Measurements from ENCODE around the gene GNAI1.

GNAI1 gene

DNA sequence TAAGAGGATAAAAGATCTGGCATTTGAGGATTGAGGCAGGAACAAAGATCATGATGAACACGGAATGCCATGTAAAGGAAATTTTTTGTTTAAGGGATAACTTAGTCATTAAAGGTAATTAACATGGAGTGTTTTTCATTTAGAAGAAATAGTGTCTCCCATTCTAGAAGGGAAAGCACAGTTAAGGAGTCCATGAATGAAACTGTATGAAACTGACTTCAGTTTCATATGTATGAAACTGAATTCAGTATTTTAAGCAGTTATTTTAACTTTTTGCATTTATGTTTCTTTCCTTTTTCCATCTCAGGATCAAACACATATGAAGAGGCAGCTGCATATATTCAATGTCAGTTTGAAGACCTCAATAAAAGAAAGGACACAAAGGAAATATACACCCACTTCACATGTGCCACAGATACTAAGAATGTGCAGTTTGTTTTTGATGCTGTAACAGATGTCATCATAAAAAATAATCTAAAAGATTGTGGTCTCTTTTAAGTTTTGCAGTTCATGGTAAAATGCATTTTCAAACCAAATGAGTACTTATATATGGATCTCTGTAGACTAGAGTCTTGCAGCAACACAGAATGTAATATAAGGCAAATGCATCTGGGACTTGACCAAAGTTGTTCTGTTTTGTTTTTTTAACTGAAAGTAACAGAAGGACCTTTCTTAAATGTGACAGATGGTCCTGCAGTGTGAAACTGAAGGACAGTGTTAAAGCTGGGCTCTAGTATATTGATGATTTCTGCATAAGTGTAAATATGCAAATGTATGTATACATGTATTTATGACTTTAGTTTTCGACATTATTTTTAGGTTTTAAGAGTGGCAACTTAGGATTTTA lies 82.6 kb downstream of the GNAI1 start:
- no peak for FAIRE-seq

DNA sequence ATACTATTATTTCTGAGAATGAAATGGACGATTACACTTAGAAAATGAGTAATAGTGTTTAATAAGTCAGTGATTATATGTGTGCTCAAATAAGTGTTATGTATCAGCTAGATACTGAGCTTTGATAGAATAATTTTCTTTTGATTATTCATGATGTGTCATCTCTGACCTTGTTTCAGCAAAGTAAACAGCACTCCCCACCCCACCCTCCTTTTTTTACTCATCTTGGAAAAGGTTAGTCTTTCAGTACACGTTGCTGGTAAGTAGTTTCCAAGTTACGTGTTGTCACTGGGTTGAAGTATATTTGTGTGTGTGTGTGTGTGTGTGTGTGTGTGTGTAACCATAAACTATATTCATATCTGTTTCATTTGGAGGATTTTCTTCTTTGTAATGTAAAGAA lies 84.1 kb downstream of the GNAI1 start:
- FAIRE-seq, result no peak

DNA sequence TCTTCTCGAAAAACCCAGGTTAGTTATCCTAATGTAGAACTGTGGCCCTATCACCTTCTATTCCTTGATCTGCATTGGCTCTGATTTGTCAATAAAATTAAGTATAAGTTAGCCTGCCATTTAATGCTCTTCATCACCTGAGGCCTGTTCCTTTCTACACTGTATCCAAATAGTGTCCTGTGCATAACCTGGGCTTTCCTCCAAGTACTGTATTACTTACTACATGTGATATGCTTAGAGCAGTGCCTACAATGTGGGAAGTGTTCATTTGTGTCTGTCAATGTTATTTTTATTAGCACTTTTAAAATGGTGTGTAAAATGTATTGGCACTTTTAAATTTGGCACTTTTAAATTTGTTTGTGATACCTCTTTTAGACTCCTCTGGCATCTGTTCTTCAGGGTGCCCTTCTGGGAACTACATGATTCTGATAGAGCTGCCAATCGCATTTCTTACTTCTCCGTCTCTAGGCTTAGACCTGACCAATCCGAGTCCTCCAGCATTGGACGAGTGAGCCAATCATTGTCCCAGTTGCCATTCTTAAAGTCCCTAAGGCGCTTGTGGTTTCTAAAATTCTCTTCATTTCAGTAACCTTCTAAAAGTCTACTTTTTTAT lies 85.5 kb downstream of the GNAI1 start:
- FAIRE-seq, result no peak

DNA sequence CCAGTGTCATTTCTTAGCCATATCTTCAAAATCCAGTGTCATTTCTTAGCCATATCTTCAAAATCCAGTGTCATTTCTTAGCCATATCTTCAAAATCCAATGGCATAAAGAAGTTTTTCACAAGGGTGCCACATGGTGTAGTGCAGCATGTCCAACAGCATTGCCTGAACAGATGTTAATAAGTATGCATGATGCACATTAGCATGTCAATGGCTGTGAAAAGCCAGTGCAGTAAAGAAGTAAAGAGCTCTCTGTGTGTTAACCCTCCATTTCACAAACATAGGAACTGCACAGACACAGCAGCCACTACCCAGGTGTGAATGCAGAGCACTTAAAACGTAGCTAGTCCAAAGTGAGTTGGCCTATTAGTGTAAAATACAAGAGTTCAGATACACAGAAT lies 89.8 kb downstream of the GNAI1 start:
- FAIRE-seq, result no peak

DNA sequence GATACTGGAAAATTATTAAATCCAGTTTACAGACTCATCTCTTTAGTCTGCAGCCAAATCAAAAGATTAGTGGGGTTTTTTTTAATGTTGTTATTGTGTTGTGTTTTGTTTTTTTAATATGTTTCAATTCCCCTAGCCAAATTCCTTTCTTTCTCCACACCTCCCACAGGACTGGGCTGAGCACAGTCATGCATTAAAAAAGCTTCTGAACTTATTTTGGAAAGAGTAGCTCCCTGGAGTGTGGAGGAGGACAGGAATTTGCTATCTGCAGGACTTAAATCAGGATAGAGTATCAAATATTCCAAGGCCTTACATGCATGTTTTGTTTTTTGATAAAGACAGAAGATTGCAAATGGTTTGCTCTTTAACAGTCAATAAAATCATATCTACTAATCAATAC lies 90.7 kb downstream of the GNAI1 start:
- no peak for FAIRE-seq

GRCh38 chr7:80226629-80227028 lies 92.0 kb downstream of the GNAI1 start:
- FAIRE-seq, result no peak

DNA sequence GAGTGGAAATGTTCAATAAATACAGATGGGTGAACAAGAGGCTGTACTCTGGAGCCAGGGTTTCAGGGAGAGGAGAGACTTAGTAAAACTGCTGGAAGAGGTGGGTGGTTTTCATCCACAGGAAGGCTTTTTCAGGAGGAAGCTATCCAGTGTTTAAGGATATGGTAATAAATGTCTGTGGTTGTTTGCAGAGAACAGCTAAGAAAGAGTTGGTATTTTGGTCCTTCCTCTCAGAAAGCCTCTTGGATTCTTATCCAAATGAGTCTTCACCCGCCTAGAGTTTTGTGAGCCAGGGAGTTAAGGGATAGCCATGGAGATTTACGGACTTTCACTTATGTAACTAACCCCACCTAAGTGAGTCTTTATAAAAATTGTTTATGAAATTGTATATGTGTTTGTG lies 95.7 kb downstream of the GNAI1 start:
- no peak for FAIRE-seq

- FAIRE-seq, result no peak
Observed at GRCh38 chr7:80231707-80232106, 97.1 kb downstream of the GNAI1 start.

- FAIRE-seq, result no peak
Observed at GRCh38 chr7:80232979-80233724, 98.5 kb downstream of the GNAI1 start.

- FAIRE-seq, result no peak
Observed at GRCh38 chr7:80235334-80235733, 100.7 kb downstream of the GNAI1 start.

GRCh38 chr7:80236681-80237080 lies 102.0 kb downstream of the GNAI1 start:
- no peak for FAIRE-seq

DNA sequence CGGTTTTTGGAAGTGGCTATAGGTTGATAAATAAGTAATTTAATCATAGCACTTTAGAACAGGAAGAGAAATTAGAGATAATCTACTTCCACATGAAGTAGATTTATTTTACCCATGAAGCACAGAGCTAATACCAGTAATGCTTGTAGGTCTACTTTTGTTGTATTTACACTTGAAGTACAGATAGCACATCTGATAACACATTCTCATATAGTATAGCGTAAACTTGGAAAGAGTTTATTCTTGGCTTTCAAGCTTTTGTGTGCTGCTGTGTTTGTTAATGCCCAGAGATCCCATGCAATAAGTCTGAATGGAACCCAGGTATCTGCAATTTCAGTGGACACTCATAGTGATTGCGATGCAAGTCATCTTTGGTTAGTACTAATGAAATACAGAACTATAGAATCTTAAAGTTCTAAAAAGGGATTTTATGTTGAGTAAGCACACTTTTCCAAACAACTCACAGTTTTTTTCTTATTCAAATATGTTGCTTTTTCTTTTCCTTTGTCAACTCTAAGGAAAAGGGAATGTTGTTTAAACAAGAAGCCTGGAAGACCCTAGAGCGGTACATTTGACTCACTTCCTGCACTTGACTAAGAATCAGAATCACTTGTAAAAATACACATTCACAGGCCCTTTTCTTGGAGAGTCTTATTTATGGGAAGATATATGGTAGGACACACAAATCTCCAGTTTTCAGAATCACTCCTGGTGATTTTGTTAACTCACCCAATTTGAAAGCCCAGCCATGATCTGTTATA lies 105.8 kb downstream of the GNAI1 start:
- no peak for FAIRE-seq

GRCh38 chr7:80241671-80242070 lies 107.0 kb downstream of the GNAI1 start:
- FAIRE-seq, result no peak

DNA sequence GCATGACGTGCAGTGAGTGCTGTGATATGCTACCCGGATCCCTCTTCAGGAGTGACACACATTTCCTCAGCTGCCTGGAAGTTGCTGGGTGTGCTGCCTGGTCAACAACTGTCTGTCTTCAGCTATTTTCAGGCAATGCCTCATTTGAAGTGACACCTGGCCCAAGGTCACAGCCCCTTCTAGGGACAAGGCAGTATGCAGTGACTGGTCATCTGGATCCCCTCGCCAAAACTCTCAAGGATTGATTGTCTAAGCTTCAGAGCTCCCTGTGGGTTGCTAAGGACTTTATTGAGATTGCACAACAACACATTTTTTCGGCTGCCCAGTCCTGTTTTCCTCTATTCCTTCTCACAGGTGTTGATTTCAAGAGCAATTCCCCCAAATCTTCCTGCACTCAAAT lies 108.8 kb downstream of the GNAI1 start:
- FAIRE-seq, result no peak

GRCh38 chr7:80244206-80244916 lies 109.7 kb downstream of the GNAI1 start:
- no peak for FAIRE-seq

DNA sequence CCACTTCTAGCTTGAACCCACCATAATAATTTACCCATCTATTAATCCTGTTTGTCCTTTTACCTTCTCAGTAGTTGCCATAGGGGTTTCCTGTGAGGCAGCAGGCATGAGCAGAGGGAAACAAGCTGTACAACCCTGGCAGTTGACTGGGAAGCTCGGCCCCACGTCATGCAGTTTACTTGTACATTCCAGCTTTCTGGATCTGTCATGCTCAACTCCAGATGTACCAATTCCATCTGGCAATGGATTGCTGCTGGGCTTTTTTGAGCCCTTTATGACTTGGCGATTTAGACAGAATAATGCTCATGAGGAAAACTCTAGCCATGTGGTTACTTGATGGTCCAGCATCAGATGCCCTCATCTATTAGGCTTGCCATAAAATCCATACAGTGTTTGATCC lies 112.5 kb downstream of the GNAI1 start:
- FAIRE-seq, result no peak

DNA sequence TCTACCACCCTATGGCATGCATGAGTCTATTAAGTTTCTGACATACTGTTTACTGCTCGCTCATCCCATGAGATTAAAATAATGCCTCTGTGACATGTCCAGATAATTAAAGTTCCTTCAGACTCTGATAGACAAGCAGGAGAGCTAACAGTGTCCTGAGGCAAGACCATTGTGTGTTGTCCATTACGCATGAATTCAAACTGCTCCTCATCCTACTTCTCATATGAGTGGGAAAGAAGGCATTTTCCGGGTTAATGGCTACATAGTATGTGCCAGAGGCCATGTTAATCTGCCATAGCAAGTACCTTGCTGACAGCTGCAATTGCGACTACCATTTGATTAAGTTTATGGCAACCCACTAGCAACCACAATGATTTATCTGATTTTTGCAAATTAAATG lies 113.3 kb downstream of the GNAI1 start:
- FAIRE-seq, result no peak

- FAIRE-seq, result no peak
Observed at GRCh38 chr7:80249184-80249583, 114.6 kb downstream of the GNAI1 start.

DNA sequence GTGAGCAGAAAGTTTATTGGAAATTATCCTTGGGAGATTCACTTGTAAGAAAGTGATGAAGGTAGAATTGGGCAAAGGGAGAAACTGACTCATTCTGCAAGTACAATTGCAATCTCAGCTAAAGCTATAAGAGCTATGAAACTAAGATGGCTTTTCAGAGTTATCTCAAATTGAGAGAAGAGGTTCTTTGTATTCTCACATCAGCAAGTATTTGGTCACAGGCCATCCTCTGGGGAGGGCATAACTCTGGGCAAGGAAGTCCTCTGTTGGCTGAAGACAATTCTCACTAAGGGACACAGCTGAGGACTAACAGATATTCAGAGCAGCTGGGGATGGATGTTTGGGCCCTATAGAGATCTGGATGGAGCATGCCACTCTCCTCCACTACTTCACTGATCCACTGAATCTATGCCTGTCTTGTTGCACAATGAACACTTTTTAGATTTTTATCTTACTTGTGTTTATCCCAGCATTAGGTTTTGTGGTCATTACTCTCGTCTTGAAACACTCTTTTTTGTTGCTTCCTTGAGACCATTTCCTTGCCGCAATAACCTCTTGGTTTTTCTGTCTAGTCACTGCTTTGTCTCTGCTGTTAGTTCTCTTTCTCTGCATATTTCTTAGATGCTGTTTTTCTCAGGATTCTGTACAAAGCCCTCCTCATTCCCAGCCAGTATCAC lies 115.1 kb downstream of the GNAI1 start:
- FAIRE-seq, result no peak

DNA sequence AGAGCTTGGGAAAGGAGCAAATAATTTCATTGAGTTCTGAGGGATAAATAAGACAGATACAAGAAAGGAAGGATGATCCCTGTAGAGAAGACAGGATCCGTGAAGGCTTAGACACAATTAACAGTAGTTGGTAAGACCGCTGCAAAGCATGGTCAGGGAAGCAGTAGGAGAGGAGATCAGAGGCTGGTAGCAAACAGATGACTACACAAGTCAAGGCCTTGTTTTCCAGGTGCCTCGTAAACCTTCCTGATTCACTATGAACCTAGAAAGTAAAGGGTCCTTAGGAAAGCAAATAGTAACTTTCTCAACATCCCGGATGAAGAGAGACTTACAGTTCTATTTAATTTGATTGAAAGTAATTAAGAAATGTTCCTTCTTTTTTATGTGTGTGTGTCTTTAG lies 118.6 kb downstream of the GNAI1 start:
- no peak for FAIRE-seq

GRCh38 chr7:80253653-80254052 lies 119.0 kb downstream of the GNAI1 start:
- FAIRE-seq, result no peak

DNA sequence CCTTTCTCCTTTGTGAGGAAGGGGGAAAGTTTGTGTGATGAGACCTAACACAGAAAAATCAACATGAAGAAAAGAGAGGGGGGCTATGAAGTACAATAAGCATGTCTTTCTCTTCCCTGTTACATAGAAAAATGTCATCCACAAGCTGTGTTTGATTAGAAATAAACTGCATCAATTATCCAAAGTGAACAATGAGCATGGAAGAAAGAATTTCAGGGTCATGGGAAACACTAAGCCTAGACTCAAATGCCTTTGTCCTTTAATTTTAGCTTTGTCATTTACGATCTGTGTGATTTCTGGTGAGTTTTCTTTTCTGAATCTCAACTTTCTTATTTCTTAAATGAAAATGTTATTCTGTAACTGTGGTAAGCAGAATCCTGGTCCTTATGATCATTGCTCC lies 121.0 kb downstream of the GNAI1 start:
- no peak for FAIRE-seq
